PC-9 (cell line): ENCODE data around the gene PGBD5. TPM values are rescaled to one million over a fixed set of nuclear protein-coding genes. Genes with fewer than 3 reads are reported as not detected.

Source experiments
- BruUV-seq: library from RNA; stranded (reverse); fragments of 400-500 nt; replicated peaks from 2 replicates; lab custom pipeline; 2021; lab: Mats Ljungman, UMichigan
- CTCF ChIA-PET: fragments of 300-600 bp; sonication (Branson Sonifier 250); formaldehyde crosslinking; loops from one replicate; lab custom pipeline; 2022; ENCODE audit warnings: antibody characterized with exemption; lab: Charles Lee
- POLR2A ChIA-PET: fragments of 300-600 bp; sonication (Branson Sonifier 250); formaldehyde crosslinking; loops from one replicate; lab custom pipeline; 2022; ENCODE audit warnings: antibody characterized with exemption; ENCODE audit not compliant: unreplicated experiment; lab: Charles Lee
- DNase-seq, 2 experiments: peaks; one replicate each; pipeline versions ENCODE4 v3.0.0 to v3.0.0-alpha.2; 2015 to 2022; ENCODE audit warnings: mixed read lengths in 1 of 2
- H2AFZ ChIP-seq: fragments of 200-600 bp; sonication (generic); 2 replicates; pipeline ENCODE4 v1.8.1; 2017; ENCODE audit warnings: antibody characterized with exemption
- H3F3A ChIP-seq: fragments of 200-600 bp; sonication (generic); 2 replicates; pipeline ENCODE4 v1.8.1; 2017; ENCODE audit warnings: antibody characterized with exemption, mild to moderate bottlenecking, low read depth; ENCODE audit not compliant: insufficient read depth
- H3K27ac ChIP-seq: fragments of 200-600 bp; sonication (generic); 2 replicates; pipeline ENCODE4 v1.6.1; 2016; ENCODE audit warnings: mixed run types
- H3K27me3 ChIP-seq: fragments of 200-600 bp; sonication (generic); 2 replicates; pipeline ENCODE4 v1.6.1; 2016; ENCODE audit warnings: low read depth, mixed run types; ENCODE audit not compliant: insufficient read depth
- H3K36me3 ChIP-seq: fragments of 200-600 bp; sonication (generic); 2 replicates; pipeline ENCODE4 v1.6.1; 2016; ENCODE audit warnings: low read depth, mixed run types
- H3K4me1 ChIP-seq: fragments of 200-600 bp; sonication (generic); replicated peaks from 2 replicates; pipeline ENCODE4 v1.6.1; 2016; ENCODE audit warnings: mixed run types; ENCODE audit not compliant: insufficient read depth
- H3K4me2 ChIP-seq: fragments of 200-600 bp; sonication (generic); 2 replicates; pipeline ENCODE4 v1.6.1; 2017; ENCODE audit warnings: mixed run types
- H3K4me3 ChIP-seq: fragments of 200-600 bp; sonication (generic); 2 replicates; pipeline ENCODE4 v1.6.1; 2016; ENCODE audit warnings: mixed run types
- H3K79me2 ChIP-seq: fragments of 200-600 bp; sonication (generic); 2 replicates; pipeline ENCODE4 v1.6.1; 2017; ENCODE audit warnings: low read depth, mixed run types
- H3K9me2 ChIP-seq: fragments of 200-600 bp; sonication (generic); 2 replicates; pipeline ENCODE4 v1.8.1; 2017; ENCODE audit warnings: mild to moderate bottlenecking; ENCODE audit not compliant: insufficient read depth
- H3K9me3 ChIP-seq: fragments of 200-600 bp; sonication (generic); 2 replicates; pipeline ENCODE4 v1.8.1; 2016; ENCODE audit warnings: low read depth; ENCODE audit not compliant: insufficient read depth
- H4K20me1 ChIP-seq: fragments of 200-600 bp; sonication (generic); 2 replicates; pipeline ENCODE4 v1.8.1; 2017; ENCODE audit not compliant: insufficient read depth
- EZH2 ChIP-seq: fragments of 200-600 bp; sonication (generic); IDR thresholded peaks from 2 replicates; pipeline ENCODE4 v1.8.0; 2017; ENCODE audit warnings: antibody characterized with exemption, low read depth
- intact Hi-C: fragments of 100-400 bp; cut with micrococcal nuclease; formaldehyde crosslinking; loops from one replicate; pipeline ENCODE4 v1.10.0; 2022; ENCODE audit not compliant: unreplicated experiment
- total RNA-seq: library from RNA; stranded (reverse); gene quantifications from 2 replicates; pipeline ENCODE4 v1.2.3, GENCODE V29; 2021
- TF ChIP-seq, protein P1 (sequence below): fragments of 200-600 bp; sonication (generic); conservative IDR thresholded peaks from 2 replicates; pipeline ENCODE4 v1.6.1; 2017; ENCODE audit warnings: mixed run types, antibody characterized with exemption, mild to moderate bottlenecking, moderate library complexity

PGBD5 gene
- total RNA-seq, 1 experiment from 2014 or later, result not detected

DNA sequence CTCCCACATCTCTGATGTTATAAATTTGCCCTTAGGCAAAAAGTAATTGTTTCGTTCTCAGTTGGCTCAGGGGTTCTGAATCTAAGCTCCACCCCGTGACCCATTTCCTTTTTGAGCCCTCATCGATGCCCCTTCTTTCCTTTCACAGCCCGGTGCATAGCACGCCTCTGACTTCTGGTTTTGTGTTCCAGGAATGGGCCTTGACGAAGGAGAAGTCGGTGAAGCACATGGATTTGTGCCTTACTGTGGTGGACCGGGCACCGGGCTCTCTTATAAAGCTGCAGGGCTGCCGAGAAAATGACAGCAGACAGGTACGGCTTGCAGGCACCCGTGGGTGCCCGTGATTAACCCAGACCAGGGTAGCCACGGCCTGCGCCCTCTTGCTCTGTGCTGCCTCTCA, 151.9 kb downstream of the PGBD5 start:
- ChIA-PET CTCF (no interaction called here), POLR2A (no interaction called here)
- H4K20me1 ChIP-seq, result no peaks in the 10 kb centered on the region; the same call in 1 of the 2 replicates
- H3K36me3 ChIP-seq, result peaks cover 15% of the 10 kb centered on the region
- H3K9me3 ChIP-seq, result no peaks in the 10 kb centered on the region
- H3K4me3 ChIP-seq, result no peak overlapping the region
- no peak overlapping the region for H3K27ac ChIP-seq
- H3K4me2 ChIP-seq, result no peak overlapping the region
- H3K79me2 ChIP-seq, result no peaks in the 10 kb centered on the region
- peaks cover 16% of the 10 kb centered on the region for H3F3A ChIP-seq
- intact Hi-C loops, result no loop called here
- H2AFZ ChIP-seq, result no peak overlapping the region
- no peak for TF ChIP-seq EZH2
- TF ChIP-seq, protein P1, sequence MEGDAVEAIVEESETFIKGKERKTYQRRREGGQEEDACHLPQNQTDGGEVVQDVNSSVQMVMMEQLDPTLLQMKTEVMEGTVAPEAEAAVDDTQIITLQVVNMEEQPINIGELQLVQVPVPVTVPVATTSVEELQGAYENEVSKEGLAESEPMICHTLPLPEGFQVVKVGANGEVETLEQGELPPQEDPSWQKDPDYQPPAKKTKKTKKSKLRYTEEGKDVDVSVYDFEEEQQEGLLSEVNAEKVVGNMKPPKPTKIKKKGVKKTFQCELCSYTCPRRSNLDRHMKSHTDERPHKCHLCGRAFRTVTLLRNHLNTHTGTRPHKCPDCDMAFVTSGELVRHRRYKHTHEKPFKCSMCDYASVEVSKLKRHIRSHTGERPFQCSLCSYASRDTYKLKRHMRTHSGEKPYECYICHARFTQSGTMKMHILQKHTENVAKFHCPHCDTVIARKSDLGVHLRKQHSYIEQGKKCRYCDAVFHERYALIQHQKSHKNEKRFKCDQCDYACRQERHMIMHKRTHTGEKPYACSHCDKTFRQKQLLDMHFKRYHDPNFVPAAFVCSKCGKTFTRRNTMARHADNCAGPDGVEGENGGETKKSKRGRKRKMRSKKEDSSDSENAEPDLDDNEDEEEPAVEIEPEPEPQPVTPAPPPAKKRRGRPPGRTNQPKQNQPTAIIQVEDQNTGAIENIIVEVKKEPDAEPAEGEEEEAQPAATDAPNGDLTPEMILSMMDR, result no peak
- no peaks in the 10 kb centered on the region for H3K4me1 ChIP-seq
- no peaks in the 10 kb centered on the region for H3K9me2 ChIP-seq
- BruUV-seq, result no TSS peak
- H3K27me3 ChIP-seq, result no peaks in the 10 kb centered on the region
- DNase-seq, result no peak

DNA sequence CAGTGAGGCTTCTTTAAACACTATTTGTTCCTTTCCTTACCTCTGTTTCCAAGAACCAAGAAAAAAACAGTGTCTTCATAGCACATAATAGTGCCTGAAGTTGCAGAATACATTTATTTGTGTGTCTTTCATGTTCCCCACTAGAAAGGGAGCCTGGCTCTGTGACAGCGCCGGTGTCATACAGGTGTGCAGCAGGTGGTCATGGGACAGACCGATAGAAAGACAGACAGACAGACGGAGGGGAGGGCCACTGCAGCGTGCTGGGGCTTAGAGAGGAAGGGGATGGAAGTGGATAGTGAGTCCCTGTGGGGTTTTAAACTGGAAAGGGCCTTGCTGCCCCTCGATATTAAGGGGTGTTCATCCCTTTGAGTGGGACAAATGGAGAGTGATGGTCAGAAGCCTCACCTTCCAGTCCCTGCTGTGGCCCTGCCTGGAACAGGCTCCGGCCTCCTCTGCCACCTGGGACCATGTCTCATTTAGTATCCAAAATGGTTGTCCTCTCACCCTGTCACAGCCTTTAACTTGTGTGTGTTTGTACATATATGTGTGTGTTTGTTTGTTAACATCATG, 152.9 kb downstream of the PGBD5 start:
- H3F3A ChIP-seq, result peaks cover 16% of the 10 kb centered on the region
- no peak overlapping the region for H2AFZ ChIP-seq
- POLR2A ChIA-PET, result no interaction called here
- no peaks in the 10 kb centered on the region; the same call in 1 of the 2 replicates for H4K20me1 ChIP-seq
- no peaks in the 10 kb centered on the region for H3K27me3 ChIP-seq
- no peaks in the 10 kb centered on the region for H3K9me3 ChIP-seq
- no peaks in the 10 kb centered on the region for H3K9me2 ChIP-seq
- CTCF ChIA-PET, result interaction anchor here (0.6 kb wide), 1 partner anchor 198 kb away, joined by 3 read pairs; no protein-coding TSS in a partner anchor
- no TSS peak for BruUV-seq
- no peaks in the 10 kb centered on the region for H3K4me1 ChIP-seq
- H3K27ac ChIP-seq, result no peak overlapping the region
- intact Hi-C loops, result no loop called here
- DNase-seq, result no peak
- TF ChIP-seq EZH2, result no peak
- TF ChIP-seq, protein P1, result no peak
- H3K4me2 ChIP-seq, result no peak overlapping the region
- H3K36me3 ChIP-seq, result peaks cover 15% of the 10 kb centered on the region
- no peaks in the 10 kb centered on the region for H3K79me2 ChIP-seq
- no peak overlapping the region for H3K4me3 ChIP-seq

DNA sequence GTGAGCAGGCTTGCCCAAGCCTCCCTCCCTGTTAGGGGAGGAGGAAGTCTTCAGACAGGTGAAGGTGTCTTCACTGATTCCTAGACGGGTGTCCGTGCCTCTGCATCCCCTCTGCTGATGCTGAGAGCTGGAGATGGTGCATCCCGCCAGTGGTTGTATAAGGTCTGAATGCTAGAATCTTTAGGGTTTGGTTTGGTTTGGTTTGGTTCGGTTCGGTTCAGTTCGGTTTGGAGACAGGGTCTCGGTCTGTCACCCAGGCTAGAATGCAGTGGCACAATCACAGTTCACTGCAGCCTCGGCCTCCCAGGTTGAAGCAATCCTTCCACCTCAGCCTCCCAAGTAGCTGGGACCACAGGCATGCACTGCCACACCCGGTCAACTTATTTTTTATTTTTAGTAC, 153.6 kb downstream of the PGBD5 start:
- no peaks in the 10 kb centered on the region for H3K9me3 ChIP-seq
- no peak overlapping the region for H3K4me2 ChIP-seq
- H3K79me2 ChIP-seq, result no peaks in the 10 kb centered on the region
- no peak overlapping the region for H2AFZ ChIP-seq
- no peak for TF ChIP-seq EZH2
- TF ChIP-seq, protein P1, result no peak
- H3K4me1 ChIP-seq, result no peaks in the 10 kb centered on the region
- no TSS peak for BruUV-seq
- intact Hi-C loops, result no loop called here
- peaks cover 16% of the 10 kb centered on the region for H3F3A ChIP-seq
- no peak overlapping the region for H3K4me3 ChIP-seq
- CTCF ChIA-PET, result no interaction called here
- H4K20me1 ChIP-seq, result no peaks in the 10 kb centered on the region; the same call in 1 of the 2 replicates
- H3K27ac ChIP-seq, result no peak overlapping the region
- H3K36me3 ChIP-seq, result peaks cover 15% of the 10 kb centered on the region
- POLR2A ChIA-PET, result no interaction called here
- DNase-seq, result no peak
- no peaks in the 10 kb centered on the region for H3K9me2 ChIP-seq
- no peaks in the 10 kb centered on the region for H3K27me3 ChIP-seq
